Measurements from ENCODE around the gene STRIP2. TPM values are rescaled to one million over a fixed set of nuclear protein-coding genes. Genes with fewer than 3 reads are reported as not detected.

Gene STRIP2
- total RNA-seq, 2 donors from 2014 or later = 11.7 to 15.8 TPM

DNA sequence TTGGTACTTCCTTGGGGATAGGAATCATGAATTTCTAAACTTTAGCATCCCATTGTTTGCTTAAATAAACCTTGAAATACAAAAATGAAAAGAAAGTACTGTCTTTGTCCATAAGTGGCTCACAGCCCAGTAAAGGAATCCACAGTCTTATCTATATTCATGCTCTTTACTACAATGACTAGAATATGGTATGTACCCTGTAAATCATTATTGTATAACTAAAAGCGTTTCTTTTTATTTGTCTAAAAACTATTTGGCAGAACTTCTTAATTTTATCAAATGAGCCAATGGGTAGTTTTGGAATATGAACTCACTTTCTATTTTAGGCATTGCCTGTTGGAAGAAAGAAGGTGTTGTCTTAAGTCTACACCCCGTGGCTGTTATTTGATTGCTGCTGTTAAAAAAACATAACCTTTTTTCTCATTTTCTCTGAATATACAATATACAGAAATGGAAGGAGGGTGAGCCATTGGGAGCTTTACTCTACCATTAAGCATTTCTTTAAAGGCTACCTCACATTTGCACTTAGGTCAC is 12.4 kb upstream of the STRIP2 start:
- TF ChIP-seq, protein P1, sequence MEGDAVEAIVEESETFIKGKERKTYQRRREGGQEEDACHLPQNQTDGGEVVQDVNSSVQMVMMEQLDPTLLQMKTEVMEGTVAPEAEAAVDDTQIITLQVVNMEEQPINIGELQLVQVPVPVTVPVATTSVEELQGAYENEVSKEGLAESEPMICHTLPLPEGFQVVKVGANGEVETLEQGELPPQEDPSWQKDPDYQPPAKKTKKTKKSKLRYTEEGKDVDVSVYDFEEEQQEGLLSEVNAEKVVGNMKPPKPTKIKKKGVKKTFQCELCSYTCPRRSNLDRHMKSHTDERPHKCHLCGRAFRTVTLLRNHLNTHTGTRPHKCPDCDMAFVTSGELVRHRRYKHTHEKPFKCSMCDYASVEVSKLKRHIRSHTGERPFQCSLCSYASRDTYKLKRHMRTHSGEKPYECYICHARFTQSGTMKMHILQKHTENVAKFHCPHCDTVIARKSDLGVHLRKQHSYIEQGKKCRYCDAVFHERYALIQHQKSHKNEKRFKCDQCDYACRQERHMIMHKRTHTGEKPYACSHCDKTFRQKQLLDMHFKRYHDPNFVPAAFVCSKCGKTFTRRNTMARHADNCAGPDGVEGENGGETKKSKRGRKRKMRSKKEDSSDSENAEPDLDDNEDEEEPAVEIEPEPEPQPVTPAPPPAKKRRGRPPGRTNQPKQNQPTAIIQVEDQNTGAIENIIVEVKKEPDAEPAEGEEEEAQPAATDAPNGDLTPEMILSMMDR (conservative IDR thresholded peaks at IDR 0.05) = no peak
- no peak overlapping the region for H3K9ac ChIP-seq (ENCODE audit: extremely low read depth, low read length, poor library complexity, severe bottlenecking)
- H3K9me3 Mint-ChIP-seq = no peaks in the 10 kb centered on the region
- H3K27me3 Mint-ChIP-seq (ENCODE audit: insufficient read depth) = no peaks in the 10 kb centered on the region
- DNase-seq = no peak
- no peak overlapping the region for H3K4me3 Mint-ChIP-seq
- no peaks in the 10 kb centered on the region for H3K27me3 ChIP-seq (ENCODE audit: control insufficient read depth, insufficient read depth, low read length, poor library complexity, severe bottlenecking)
- no peak overlapping the region for H3K27ac Mint-ChIP-seq
- no peak overlapping the region for H3K27ac ChIP-seq (ENCODE audit: low read depth, low read length)
- no peaks in the 10 kb centered on the region for H3K4me1 ChIP-seq (ENCODE audit: control insufficient read depth, insufficient read depth, low read length)
- peaks cover 44% of the 10 kb centered on the region for H3K36me3 Mint-ChIP-seq (ENCODE audit: low read depth)
- H3K9me3 ChIP-seq (ENCODE audit: control insufficient read depth, low read length) = no peaks in the 10 kb centered on the region
- WGBS, 2 experiments (ENCODE audit: insufficient coverage in 1 of 2, insufficient read length in 1 of 2) = 94% methylated on average over 2 of the region's 2 CpGs; no CpG with 5 or more reads in 1 of the 2 experiments
- no peaks in the 10 kb centered on the region for H3K36me3 ChIP-seq (ENCODE audit: control insufficient read depth, insufficient read depth, low read length)
- no peaks in the 10 kb centered on the region for H3K4me1 Mint-ChIP-seq
- no peak overlapping the region for H3K4me3 ChIP-seq (ENCODE audit: low read length)

DNA sequence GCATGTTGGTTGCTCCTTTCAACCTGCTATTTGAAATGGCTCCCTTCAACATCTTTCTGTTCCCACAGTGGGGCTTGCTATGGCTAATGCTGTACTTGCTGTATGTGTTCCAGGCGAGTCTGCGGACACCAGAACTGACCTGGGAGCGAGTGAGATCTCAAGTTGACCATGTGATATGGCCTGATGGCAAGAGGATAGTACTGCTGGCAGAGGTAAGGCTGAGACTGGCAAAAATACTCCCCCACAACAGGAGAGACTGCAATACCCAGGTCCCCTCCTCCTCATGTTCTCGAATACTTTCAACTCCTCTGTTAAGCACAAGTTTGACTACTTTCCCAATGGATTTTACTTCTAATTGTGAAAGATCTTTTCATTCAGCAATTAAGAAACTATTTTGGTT is 11.5 kb upstream of the STRIP2 start:
- Mint-ChIP-seq H3K27ac (no peak overlapping the region), H3K27me3 (ENCODE audit: insufficient read depth) (no peaks in the 10 kb centered on the region), H3K9me3 (no peaks in the 10 kb centered on the region), H3K4me3 (no peak overlapping the region), H3K36me3 (ENCODE audit: low read depth) (peaks cover 51% of the 10 kb centered on the region), H3K4me1 (no peaks in the 10 kb centered on the region)
- no peak overlapping the region for H3K9ac ChIP-seq (ENCODE audit: extremely low read depth, low read length, poor library complexity, severe bottlenecking)
- no peaks in the 10 kb centered on the region for H3K27me3 ChIP-seq (ENCODE audit: control insufficient read depth, insufficient read depth, low read length, poor library complexity, severe bottlenecking)
- 93% methylated on average over 4 of the region's 4 CpGs; no CpG with 5 or more reads in 1 of the 2 experiments for WGBS, 2 experiments (ENCODE audit: insufficient coverage in 1 of 2, insufficient read length in 1 of 2)
- no peaks in the 10 kb centered on the region for H3K36me3 ChIP-seq (ENCODE audit: control insufficient read depth, insufficient read depth, low read length)
- no peaks in the 10 kb centered on the region for H3K9me3 ChIP-seq (ENCODE audit: control insufficient read depth, low read length)
- no peak for DNase-seq
- no peak overlapping the region for H3K27ac ChIP-seq (ENCODE audit: low read depth, low read length)
- no peaks in the 10 kb centered on the region for H3K4me1 ChIP-seq (ENCODE audit: control insufficient read depth, insufficient read depth, low read length)
- no peak overlapping the region for H3K4me3 ChIP-seq (ENCODE audit: low read length)
- TF ChIP-seq, protein P1 (conservative IDR thresholded peaks at IDR 0.05) = no peak

DNA sequence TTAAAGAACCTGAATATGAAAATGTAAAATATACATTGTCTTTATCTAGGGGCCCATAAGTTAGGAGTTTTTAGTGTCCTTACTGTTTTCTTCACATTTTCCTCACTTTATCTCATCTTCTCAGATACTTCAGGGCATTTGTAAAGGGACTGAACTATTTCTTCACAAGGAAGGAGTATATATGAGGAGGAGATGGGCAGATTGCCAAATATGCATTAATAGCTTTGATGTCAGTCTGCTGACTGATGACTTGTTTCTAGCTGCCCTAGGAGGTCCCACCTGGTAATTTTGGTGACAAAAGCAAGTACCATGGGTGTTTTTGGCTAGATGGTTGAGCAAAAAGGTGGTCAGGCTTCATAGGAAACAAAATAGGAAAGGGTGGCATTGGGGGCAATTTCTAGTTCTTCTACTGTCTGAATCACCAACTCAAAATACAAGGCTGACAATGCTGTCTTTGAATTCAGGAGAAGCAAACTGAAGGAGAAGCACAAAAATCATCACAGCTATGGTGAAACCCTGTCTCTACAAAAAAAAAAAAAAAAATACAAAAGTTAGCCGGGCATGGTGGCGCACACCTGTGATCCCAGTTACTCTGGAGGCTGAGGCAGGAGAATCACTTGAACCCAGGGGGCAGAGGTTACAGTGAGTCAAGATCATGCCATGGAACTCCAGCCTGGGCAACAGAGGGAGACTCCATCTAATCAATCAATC is 10.4 kb upstream of the STRIP2 start:
- peaks cover 50% of the 10 kb centered on the region for H3K36me3 Mint-ChIP-seq (ENCODE audit: low read depth)
- Histone ChIP-seq H3K9me3 (ENCODE audit: control insufficient read depth, low read length) (no peaks in the 10 kb centered on the region), H3K36me3 (ENCODE audit: control insufficient read depth, insufficient read depth, low read length) (no peaks in the 10 kb centered on the region), H3K4me1 (ENCODE audit: control insufficient read depth, insufficient read depth, low read length) (no peaks in the 10 kb centered on the region), H3K4me3 (ENCODE audit: low read length) (no peak overlapping the region), H3K27ac (ENCODE audit: low read depth, low read length) (no peak overlapping the region), H3K9ac (ENCODE audit: extremely low read depth, low read length, poor library complexity, severe bottlenecking) (no peak overlapping the region), H3K27me3 (ENCODE audit: control insufficient read depth, insufficient read depth, low read length, poor library complexity, severe bottlenecking) (no peaks in the 10 kb centered on the region)
- no peaks in the 10 kb centered on the region for H3K27me3 Mint-ChIP-seq (ENCODE audit: insufficient read depth)
- no peak for DNase-seq
- no peaks in the 10 kb centered on the region for H3K4me1 Mint-ChIP-seq
- no peaks in the 10 kb centered on the region for H3K9me3 Mint-ChIP-seq
- 100% methylated on average over 1 to 2 of the region's 2 CpGs for WGBS, 2 experiments (ENCODE audit: insufficient coverage in 1 of 2, insufficient read length in 1 of 2)
- no peak overlapping the region for H3K4me3 Mint-ChIP-seq
- TF ChIP-seq, protein P1 (conservative IDR thresholded peaks at IDR 0.05) = no peak
- H3K27ac Mint-ChIP-seq = no peak overlapping the region

Data from endodermal cell (in vitro differentiated cells).